SU-DHL-6 (cell line): Measurements from ENCODE around the gene PDPR.
"Not testable (repeated sequence)": the region's sequence is repeated elsewhere in the genome, so short reads cannot be mapped to it uniquely, and the experiment has no call there.

Source experiments
- EZH2phosphoT487 ChIP-seq: fragments of 200-600 bp; sonication (generic), shearing (Covaris generic); conservative IDR thresholded peaks from 2 replicates; pipeline ENCODE4 v1.6.1; 2018; ENCODE audit warnings: mild to moderate bottlenecking, antibody characterized with exemption, low read length, moderate library complexity, mixed read lengths
- TF ChIP-seq, protein P1 (sequence below): fragments of 200-600 bp; sonication (generic); IDR thresholded peaks from one replicate; pipeline ENCODE4 v1.5.1; 2017; ENCODE audit warnings: antibody characterized with exemption, mild to moderate bottlenecking, low read length, moderate library complexity; ENCODE audit not compliant: insufficient read depth, poor library complexity, severe bottlenecking

- TF ChIP-seq, protein P1, sequence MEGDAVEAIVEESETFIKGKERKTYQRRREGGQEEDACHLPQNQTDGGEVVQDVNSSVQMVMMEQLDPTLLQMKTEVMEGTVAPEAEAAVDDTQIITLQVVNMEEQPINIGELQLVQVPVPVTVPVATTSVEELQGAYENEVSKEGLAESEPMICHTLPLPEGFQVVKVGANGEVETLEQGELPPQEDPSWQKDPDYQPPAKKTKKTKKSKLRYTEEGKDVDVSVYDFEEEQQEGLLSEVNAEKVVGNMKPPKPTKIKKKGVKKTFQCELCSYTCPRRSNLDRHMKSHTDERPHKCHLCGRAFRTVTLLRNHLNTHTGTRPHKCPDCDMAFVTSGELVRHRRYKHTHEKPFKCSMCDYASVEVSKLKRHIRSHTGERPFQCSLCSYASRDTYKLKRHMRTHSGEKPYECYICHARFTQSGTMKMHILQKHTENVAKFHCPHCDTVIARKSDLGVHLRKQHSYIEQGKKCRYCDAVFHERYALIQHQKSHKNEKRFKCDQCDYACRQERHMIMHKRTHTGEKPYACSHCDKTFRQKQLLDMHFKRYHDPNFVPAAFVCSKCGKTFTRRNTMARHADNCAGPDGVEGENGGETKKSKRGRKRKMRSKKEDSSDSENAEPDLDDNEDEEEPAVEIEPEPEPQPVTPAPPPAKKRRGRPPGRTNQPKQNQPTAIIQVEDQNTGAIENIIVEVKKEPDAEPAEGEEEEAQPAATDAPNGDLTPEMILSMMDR = not testable (repeated sequence)
- not testable (repeated sequence) for TF ChIP-seq EZH2phosphoT487
These were observed 73.9 kb downstream of the PDPR start for GRCh38 chr16:70187858-70188607.
